ENCODE data around the gene ZNF544.

DNA sequence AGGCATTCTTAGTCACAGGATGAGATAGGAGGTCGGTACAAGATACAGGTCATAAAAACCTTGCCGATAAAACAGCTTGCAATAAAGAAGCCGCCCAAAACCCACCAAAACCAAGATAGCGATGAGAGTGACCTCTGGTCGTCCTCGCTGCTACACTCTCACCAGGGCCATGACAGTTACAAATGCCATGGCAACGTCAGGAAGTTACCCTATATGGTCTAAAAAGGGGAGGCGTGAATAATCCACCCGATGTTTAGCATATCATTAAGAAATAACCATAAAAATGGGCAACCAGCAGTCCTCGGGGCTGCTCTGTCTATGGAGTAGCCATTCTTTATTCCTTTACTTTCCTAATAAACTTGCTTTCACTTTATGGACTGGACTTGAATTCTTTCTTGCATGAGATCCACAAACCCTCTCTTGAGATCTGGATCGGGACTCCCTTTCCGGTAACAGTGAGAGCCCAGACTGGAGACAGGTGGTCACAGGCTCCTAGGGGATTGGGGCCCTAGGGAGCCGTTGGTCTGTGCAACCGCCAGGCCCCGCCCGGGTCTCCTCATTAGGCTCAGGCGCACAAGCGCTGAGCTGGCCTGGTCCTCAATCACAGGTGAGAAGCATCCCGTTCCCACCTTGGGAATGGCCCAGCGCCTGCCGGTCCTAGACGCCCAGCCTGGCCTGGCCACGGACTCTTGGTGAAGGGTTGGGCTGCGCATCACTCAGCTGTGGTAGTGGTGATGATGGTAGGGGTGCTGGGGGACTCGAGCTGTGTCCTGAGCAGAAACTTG, 10.9 kb upstream of the ZNF544 start:
- TF ChIP-seq MAFK (IDR thresholded peaks at IDR 0.05; ENCODE audit: partially characterized antibody), result no peak
- TF ChIP-seq, protein P1, sequence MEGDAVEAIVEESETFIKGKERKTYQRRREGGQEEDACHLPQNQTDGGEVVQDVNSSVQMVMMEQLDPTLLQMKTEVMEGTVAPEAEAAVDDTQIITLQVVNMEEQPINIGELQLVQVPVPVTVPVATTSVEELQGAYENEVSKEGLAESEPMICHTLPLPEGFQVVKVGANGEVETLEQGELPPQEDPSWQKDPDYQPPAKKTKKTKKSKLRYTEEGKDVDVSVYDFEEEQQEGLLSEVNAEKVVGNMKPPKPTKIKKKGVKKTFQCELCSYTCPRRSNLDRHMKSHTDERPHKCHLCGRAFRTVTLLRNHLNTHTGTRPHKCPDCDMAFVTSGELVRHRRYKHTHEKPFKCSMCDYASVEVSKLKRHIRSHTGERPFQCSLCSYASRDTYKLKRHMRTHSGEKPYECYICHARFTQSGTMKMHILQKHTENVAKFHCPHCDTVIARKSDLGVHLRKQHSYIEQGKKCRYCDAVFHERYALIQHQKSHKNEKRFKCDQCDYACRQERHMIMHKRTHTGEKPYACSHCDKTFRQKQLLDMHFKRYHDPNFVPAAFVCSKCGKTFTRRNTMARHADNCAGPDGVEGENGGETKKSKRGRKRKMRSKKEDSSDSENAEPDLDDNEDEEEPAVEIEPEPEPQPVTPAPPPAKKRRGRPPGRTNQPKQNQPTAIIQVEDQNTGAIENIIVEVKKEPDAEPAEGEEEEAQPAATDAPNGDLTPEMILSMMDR (IDR thresholded peaks at IDR 0.05), result no peak
- no peak for TF ChIP-seq EP300 (IDR thresholded peaks at IDR 0.05)

All from A549 (cell line).